Omental fat pad (tissue), 4 donors: ENCODE results near the gene PFDN6. TPM values are rescaled to one million over a fixed set of nuclear protein-coding genes. Genes with fewer than 3 reads are reported as not detected.

Experiments used
- ATAC-seq: fragments of 150-250 bp; one replicate; pipeline ENCODE4 v1.9.1; 2016; ENCODE audit warnings: mild to moderate bottlenecking, moderate library complexity; ENCODE audit not compliant: low FRiP score
- DNase-seq: peaks from one replicate; pipeline ENCODE4 v3.0.0-alpha.2; 2019; ENCODE audit warnings: low spot score
- total RNA-seq, 4 donors: library from RNA; depleted of rRNA; stranded (reverse); fragments of >200 nt; gene quantifications; one replicate each; pipeline ENCODE4 v1.1.0, GENCODE V29; 2016
- TF ChIP-seq, protein P1 (sequence below), 3 donors: fragments of 450-650 bp; IDR thresholded peaks; one replicate each; pipeline ENCODE4 v1.5.1; 2016 to 2017; ENCODE audit warnings: antibody characterized with exemption in 3 of 3, mild to moderate bottlenecking in 3 of 3, moderate library complexity in 2 of 3

The PFDN6 gene
- total RNA-seq, 4 donors from 2014 or later, result 16.0 to 30.8 (median 23.1) TPM

DNA sequence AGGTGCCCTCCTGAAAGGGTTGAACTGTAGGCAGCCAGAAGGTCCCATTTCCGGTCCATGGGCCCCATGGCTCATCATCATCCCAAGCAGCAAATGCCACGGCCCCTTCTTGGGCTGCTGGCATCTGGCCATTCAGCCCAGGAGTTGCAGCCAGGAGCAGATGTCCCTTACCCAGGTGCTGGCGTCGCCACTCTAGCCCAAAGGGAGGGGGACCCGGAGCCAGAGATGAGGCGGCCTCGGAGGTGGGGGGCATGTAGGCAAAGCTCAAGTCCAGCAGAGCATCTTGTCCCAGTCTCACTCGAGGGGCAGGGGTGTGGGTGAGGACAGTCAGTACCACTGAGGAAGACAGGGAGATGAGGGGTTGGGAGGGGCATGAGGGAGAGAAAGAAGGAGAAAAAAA, 15.7 kb downstream of the PFDN6 start:
- ATAC-seq, result no peak
- DNase-seq, result no peak
- TF ChIP-seq, protein P1, sequence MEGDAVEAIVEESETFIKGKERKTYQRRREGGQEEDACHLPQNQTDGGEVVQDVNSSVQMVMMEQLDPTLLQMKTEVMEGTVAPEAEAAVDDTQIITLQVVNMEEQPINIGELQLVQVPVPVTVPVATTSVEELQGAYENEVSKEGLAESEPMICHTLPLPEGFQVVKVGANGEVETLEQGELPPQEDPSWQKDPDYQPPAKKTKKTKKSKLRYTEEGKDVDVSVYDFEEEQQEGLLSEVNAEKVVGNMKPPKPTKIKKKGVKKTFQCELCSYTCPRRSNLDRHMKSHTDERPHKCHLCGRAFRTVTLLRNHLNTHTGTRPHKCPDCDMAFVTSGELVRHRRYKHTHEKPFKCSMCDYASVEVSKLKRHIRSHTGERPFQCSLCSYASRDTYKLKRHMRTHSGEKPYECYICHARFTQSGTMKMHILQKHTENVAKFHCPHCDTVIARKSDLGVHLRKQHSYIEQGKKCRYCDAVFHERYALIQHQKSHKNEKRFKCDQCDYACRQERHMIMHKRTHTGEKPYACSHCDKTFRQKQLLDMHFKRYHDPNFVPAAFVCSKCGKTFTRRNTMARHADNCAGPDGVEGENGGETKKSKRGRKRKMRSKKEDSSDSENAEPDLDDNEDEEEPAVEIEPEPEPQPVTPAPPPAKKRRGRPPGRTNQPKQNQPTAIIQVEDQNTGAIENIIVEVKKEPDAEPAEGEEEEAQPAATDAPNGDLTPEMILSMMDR (IDR thresholded peaks at IDR 0.05), result no peak

DNA sequence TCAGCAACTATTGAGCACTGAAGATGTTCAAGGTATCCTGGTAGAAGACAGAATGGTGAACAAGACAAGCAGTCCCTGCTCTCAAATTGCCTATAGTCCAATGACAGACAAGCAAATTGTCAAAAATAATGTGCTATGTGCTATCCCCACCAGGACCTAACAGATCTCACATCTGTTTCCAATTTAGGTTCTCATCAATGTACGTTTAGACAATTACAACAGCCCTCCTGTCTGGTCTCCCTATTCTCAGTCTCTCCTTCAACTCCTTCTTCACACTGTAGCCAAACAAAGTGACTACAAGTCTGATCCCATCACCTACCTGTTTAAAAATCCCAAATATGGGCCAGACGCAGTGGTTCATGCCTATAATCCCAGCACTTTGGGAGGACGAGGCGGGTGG, 17.0 kb downstream of the PFDN6 start:
- DNase-seq (no peak), ATAC-seq (no peak)
- TF ChIP-seq, protein P1 (IDR thresholded peaks at IDR 0.05), result no peak

DNA sequence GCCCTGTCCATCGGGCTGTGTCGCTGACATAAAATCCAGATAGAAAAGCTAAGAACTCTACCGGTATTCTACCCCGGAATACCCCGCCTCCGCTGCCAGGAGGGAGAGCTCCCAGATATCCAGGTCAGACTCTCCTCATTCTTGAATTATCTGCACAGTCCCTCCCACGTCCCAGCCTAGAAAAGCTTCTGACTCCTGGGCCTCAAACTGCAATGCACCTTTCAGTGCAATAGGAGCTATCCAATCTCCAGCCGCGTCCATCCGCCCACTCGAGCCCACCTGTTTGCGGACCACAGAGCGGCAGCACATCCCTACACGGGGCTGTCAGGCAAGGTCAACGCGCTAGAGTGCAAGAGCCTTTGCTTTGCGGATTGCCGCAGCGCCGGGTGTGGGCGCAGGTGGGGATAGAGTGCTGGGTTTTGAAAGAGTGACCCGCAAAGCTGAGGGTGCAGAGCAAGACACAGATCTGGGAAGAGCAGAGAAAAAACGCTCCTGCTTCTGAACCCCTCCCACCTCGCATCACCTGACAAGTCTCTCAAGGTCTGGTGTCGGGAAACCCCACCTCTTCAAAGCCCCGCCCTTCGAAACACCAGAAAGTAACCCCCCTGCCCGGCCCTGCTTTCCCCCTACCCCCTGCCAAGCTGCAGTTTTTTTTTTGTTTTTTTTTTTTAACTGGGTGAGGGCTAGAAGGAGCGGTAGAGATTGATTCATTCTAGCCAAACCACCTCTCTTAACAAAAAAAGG, 23.1 kb downstream of the PFDN6 start:
- DNase-seq, result no peak

DNA sequence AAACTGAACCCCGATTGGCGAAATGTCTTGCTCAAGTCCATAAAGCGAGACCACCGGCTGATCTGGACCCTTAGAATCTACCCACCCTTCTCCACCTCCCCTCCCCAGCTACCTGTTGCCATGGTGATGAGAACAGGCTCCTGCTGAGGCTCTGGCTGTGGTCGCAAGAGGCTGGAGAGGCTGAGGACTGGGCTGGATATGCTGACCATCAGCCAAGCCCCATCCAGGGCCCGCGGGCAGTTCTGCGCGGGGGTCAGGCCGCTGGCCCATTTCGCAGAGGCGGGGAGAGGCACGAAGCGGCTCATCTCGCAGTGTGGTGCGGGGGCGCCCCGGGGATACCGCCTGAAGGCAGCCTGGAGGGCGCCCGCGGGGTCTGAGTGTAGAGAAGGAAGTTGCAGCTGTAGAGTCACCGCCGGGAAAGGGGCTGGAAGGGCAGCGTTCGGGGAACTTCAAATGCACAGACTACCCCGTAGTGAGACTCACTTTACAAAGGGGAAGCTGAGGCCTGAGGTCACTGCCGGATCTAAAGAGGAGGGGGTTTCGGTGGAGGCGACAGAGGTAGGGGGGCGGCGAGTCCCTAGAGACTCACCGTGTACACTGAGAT, 23.8 kb downstream of the PFDN6 start:
- no peak for ATAC-seq
- no peak for DNase-seq
- TF ChIP-seq, protein P1 (IDR thresholded peaks at IDR 0.05), result no peak

More for the DNA sequence above, 23.1 kb downstream of the PFDN6 start:
- TF ChIP-seq, protein P1 (IDR thresholded peaks at IDR 0.05), result no peak
- ATAC-seq, result peak; percentile 35

DNA sequence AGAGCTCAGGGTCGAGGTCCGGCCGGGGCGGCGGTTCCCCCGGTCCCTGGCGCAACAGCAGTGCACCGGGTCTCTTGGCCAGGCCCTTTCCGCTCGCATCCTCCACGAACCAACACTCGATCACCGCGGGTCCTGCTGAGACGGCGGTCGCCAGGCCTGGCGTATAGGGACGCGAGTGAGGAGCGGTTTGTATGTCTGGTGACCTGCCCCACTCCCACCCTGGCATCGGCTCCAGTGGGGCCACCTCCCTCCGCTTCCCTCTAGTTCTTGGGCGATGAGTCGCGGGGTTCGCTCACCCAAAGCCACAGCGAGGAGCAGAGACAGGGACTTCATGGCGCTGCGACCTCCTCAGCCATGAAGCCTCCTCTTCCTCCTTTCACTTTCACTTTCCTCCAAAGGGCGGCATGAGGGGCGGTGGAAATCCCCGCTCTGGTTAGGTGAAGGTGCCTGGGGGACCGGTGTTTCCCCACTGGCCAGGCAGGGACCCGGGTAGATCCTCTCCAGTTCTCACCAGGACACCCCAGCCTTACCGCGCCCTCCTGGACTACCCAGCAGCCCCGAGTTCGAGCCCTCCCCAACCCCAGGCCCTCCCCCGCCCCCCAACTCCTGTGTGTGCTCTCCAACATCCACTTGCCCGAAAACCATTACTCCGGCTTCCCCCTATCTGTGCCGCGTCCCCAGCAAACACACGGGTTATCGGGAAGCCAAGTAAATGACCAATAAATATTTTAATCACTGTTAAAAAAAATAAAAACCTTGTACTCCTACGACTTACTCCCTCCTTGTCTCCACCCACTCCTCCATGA, 24.5 kb downstream of the PFDN6 start, which contains the start of gene TAPBP:
TAPBP (minus strand) TSS at position 370 of the 806 bp plus-strand sequence; CDS start at position 333, 37 bp downstream.
- peak; percentile 33 for ATAC-seq
- TF ChIP-seq, protein P1 (IDR thresholded peaks at IDR 0.05), result no peak
- peak; percentile 59 for DNase-seq

DNA sequence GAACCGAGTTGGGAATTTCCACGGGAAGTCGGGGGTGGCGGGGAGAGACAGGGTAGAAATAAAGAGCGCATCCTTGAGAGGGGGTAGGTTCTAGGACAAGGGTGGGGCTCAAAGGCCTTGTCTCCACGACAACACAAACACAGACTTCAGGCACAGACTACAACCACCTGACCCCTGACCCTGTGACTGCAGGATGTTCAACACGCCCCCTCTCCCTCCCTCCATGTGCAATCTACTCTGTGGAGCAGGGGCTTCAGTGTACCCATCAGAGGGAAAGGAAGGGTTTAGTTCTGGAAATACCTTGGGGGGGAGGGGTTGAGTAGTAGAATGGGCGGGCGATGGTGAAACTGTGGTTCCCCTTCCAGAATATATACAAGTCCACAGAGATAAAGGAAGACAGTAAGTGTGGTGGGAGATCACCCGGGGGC, 25.1 kb downstream of the PFDN6 start:
- TF ChIP-seq, protein P1 (IDR thresholded peaks at IDR 0.05), result no peak
- DNase-seq (peak; percentile 80), ATAC-seq (peak; percentile 67)
